Neural progenitor cell (in vitro differentiated cells): ENCODE data around the gene SPATA16. TPM values are rescaled to one million over a fixed set of nuclear protein-coding genes. Genes with fewer than 3 reads are reported as not detected.

Experiments used
- DNase-seq: peaks from one replicate; pipeline ENCODE4 v3.0.0-alpha.2; 2016; ENCODE audit warnings: low spot score
- H2AFZ ChIP-seq: fragments of 200-600 bp; sonication (generic); replicated peaks from 2 replicates; pipeline ENCODE4 v1.6.1; 2016; ENCODE audit warnings: antibody characterized with exemption
- H3F3A ChIP-seq: fragments of 200-600 bp; sonication (generic); 2 replicates; pipeline ENCODE4 v1.6.1; 2016; ENCODE audit warnings: antibody characterized with exemption, low read depth
- H3K27ac ChIP-seq: fragments of 200-600 bp; sonication (generic); 2 replicates; pipeline ENCODE4 v1.5.1; 2016; ENCODE audit warnings: mild to moderate bottlenecking
- H3K27me3 ChIP-seq: fragments of 200-600 bp; sonication (generic); 2 replicates; pipeline ENCODE4 v1.6.1; 2016; ENCODE audit warnings: mild to moderate bottlenecking, moderate library complexity
- H3K36me3 ChIP-seq: fragments of 200-600 bp; sonication (generic); 2 replicates; pipeline ENCODE4 v1.5.1; 2016
- H3K4me1 ChIP-seq: fragments of 200-600 bp; sonication (generic); 2 replicates; pipeline ENCODE4 v1.6.1; 2016; ENCODE audit warnings: mixed run types
- H3K4me2 ChIP-seq: fragments of 200-600 bp; sonication (generic); 2 replicates; pipeline ENCODE4 v1.6.1; 2016
- H3K4me3 ChIP-seq: fragments of 200-600 bp; sonication (generic); 2 replicates; pipeline ENCODE4 v1.5.1; 2016
- H3K79me2 ChIP-seq: fragments of 200-600 bp; sonication (generic); 2 replicates; pipeline ENCODE4 v1.6.1; 2016; ENCODE audit warnings: low read depth
- H3K9ac ChIP-seq: fragments of 200-600 bp; sonication (generic); 2 replicates; pipeline ENCODE4 v1.6.1; 2016
- H3K9me3 ChIP-seq: fragments of 200-600 bp; sonication (generic); 2 replicates; pipeline ENCODE4 v1.5.1; 2016; ENCODE audit warnings: low read depth
- H4K20me1 ChIP-seq: fragments of 200-600 bp; sonication (generic); 2 replicates; pipeline ENCODE4 v1.6.1; 2016; ENCODE audit warnings: low read depth
- H3K27ac Mint-ChIP-seq: 3 replicates; pipeline ENCODE4 v1.8.0; 2021; ENCODE audit warnings: mixed read lengths
- H3K27me3 Mint-ChIP-seq: 2 replicates; pipeline ENCODE4 v1.8.0; 2022; ENCODE audit warnings: low read depth, mild to moderate bottlenecking, inconsistent platforms, moderate library complexity, mixed read lengths; ENCODE audit not compliant: insufficient read depth
- H3K36me3 Mint-ChIP-seq: 3 replicates; pipeline ENCODE4 v1.8.0; 2021; ENCODE audit warnings: mixed read lengths
- H3K4me1 Mint-ChIP-seq: 3 replicates; pipeline ENCODE4 v1.8.0; 2021; ENCODE audit warnings: mixed read lengths
- H3K4me3 Mint-ChIP-seq: 3 replicates; pipeline ENCODE4 v1.8.0; 2021; ENCODE audit warnings: mild to moderate bottlenecking, moderate library complexity, mixed read lengths
- H3K9me3 Mint-ChIP-seq: 3 replicates; pipeline ENCODE4 v1.8.0; 2020; ENCODE audit warnings: mixed read lengths
- EZH2 ChIP-seq: fragments of 200-600 bp; sonication (generic); IDR thresholded peaks from 2 replicates; pipeline ENCODE4 v1.6.1; 2017; ENCODE audit warnings: antibody characterized with exemption, mild to moderate bottlenecking, moderate library complexity
- EZH2phosphoT487 ChIP-seq: fragments of 200-600 bp; sonication (generic); IDR thresholded peaks from 2 replicates; pipeline ENCODE4 v1.6.1; 2017; ENCODE audit warnings: antibody characterized with exemption
- total RNA-seq: library from RNA; depleted of rRNA; stranded (reverse); fragments of >200 nt; gene quantifications from 2 replicates; pipeline ENCODE4 v1.2.3, GENCODE V29; 2015; ENCODE audit warnings: low replicate concordance
- TF ChIP-seq, protein P1 (sequence below): fragments of 200-600 bp; sonication (generic); IDR thresholded peaks from 2 replicates; pipeline ENCODE4 v1.5.1; 2017; ENCODE audit warnings: antibody characterized with exemption, mild to moderate bottlenecking

SPATA16 gene
- total RNA-seq, 1 donor from 2014 or later: not detected

DNA sequence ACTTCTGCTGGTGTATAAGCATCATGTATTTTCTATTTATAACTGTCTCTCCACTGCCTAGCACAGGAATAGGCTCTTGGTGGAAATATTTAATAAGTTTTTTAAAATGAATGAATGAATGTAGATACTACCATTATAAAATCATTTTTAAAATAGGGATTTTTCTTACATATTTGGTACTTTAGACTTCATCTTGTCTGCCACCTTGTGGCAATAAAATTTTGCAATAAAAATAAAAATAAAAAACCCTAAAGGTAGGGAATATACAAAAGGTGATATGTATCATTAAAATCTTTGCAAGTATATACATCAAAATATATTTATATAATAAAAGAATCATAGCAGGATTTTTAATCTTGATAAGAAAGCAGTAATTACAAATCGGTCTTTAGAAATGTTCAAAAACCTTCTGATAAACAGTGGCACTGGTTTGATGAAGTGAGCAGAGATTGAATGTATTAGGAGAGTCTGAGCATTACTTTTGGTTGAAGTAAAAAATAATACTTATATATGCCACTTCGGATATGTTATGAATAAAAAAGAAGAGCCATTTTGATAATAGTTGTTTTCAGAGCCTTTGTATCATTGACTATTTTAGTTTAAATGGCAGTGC is 95.2 kb downstream of the SPATA16 start:
- Mint-ChIP-seq H3K27me3 (no peaks in the 10 kb centered on the region), H3K4me1 (no peaks in the 10 kb centered on the region), H3K4me3 (no peak overlapping the region), H3K36me3 (no peaks in the 10 kb centered on the region), H3K9me3 (no peaks in the 10 kb centered on the region), H3K27ac (no peak overlapping the region)
- Histone ChIP-seq H3K27ac (no peak overlapping the region), H3K36me3 (no peaks in the 10 kb centered on the region), H3K4me1 (no peaks in the 10 kb centered on the region), H3K79me2 (no peaks in the 10 kb centered on the region), H4K20me1 (no peaks in the 10 kb centered on the region), H2AFZ (no peak overlapping the region), H3K4me2 (no peak overlapping the region), H3K27me3 (no peaks in the 10 kb centered on the region), H3F3A (no peaks in the 10 kb centered on the region), H3K4me3 (no peak overlapping the region), H3K9ac (no peak overlapping the region), H3K9me3 (no peaks in the 10 kb centered on the region)
- TF ChIP-seq EZH2: no peak
- TF ChIP-seq, protein P1, sequence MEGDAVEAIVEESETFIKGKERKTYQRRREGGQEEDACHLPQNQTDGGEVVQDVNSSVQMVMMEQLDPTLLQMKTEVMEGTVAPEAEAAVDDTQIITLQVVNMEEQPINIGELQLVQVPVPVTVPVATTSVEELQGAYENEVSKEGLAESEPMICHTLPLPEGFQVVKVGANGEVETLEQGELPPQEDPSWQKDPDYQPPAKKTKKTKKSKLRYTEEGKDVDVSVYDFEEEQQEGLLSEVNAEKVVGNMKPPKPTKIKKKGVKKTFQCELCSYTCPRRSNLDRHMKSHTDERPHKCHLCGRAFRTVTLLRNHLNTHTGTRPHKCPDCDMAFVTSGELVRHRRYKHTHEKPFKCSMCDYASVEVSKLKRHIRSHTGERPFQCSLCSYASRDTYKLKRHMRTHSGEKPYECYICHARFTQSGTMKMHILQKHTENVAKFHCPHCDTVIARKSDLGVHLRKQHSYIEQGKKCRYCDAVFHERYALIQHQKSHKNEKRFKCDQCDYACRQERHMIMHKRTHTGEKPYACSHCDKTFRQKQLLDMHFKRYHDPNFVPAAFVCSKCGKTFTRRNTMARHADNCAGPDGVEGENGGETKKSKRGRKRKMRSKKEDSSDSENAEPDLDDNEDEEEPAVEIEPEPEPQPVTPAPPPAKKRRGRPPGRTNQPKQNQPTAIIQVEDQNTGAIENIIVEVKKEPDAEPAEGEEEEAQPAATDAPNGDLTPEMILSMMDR: peak; percentile 53
- no peak for DNase-seq

DNA sequence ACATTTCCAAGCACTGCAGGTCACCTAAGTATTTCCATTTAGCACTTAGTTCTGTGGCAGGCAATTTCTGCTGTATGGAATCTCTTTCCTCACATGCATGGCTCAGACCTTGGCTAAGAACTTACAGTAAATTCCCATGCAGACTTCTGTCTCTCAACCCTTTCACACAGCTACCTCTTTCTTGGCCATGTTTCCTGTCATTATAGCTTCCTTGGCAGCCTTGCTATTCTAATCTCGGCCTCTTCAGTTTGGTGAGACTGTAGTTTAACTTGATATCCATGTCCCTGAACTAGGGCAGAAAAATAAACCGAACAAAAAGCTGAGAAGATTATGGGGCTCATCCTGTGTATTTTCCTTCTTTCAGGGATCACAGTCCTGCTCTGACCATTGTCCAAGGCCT is 96.0 kb downstream of the SPATA16 start:
- no peaks in the 10 kb centered on the region for H3K27me3 ChIP-seq
- no peak overlapping the region for H3K4me3 ChIP-seq
- Mint-ChIP-seq H3K27ac (no peak overlapping the region), H3K4me1 (no peaks in the 10 kb centered on the region), H3K36me3 (no peaks in the 10 kb centered on the region), H3K4me3 (no peak overlapping the region), H3K27me3 (no peaks in the 10 kb centered on the region), H3K9me3 (no peaks in the 10 kb centered on the region)
- H3K4me1 ChIP-seq: no peaks in the 10 kb centered on the region
- no peak for DNase-seq
- H2AFZ ChIP-seq: no peak overlapping the region
- no peaks in the 10 kb centered on the region for H4K20me1 ChIP-seq
- H3K27ac ChIP-seq: no peak overlapping the region
- no peak overlapping the region for H3K4me2 ChIP-seq
- H3K36me3 ChIP-seq: no peaks in the 10 kb centered on the region
- H3F3A ChIP-seq: no peaks in the 10 kb centered on the region
- no peaks in the 10 kb centered on the region for H3K79me2 ChIP-seq
- TF ChIP-seq EZH2phosphoT487: no peak
- TF ChIP-seq, protein P1: no peak
- no peak for TF ChIP-seq EZH2
- no peak overlapping the region for H3K9ac ChIP-seq
- H3K9me3 ChIP-seq: no peaks in the 10 kb centered on the region

DNA sequence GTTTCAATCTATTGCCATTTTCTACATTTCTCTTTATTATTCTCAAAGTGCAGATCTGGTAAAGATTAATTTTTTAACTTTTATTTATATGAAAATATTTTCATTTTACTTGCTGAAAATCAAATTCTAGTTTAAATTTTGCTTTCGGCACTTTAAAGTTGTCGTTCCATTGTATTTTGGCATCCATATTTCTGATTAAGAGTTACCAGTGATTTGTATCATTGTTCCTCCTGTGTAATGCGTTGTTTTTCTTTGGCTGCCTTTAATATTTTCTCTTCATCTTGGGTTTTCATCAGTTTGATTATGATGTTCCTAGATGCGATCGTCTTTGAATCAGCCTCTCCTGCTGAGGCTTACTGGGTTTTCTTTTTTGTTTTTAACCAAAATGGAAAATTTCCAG is 97.3 kb downstream of the SPATA16 start:
- H3K4me1 Mint-ChIP-seq: no peaks in the 10 kb centered on the region
- H3F3A ChIP-seq: no peaks in the 10 kb centered on the region
- no peak overlapping the region for H2AFZ ChIP-seq
- H3K79me2 ChIP-seq: no peaks in the 10 kb centered on the region
- no peak overlapping the region for H3K9ac ChIP-seq
- DNase-seq: no peak
- H3K27me3 Mint-ChIP-seq: no peaks in the 10 kb centered on the region
- no peaks in the 10 kb centered on the region for H3K36me3 ChIP-seq
- TF ChIP-seq, protein P1: no peak
- TF ChIP-seq EZH2phosphoT487 (no peak), EZH2 (no peak)
- no peaks in the 10 kb centered on the region for H3K9me3 Mint-ChIP-seq
- H3K27ac Mint-ChIP-seq: no peak overlapping the region
- H3K27me3 ChIP-seq: no peaks in the 10 kb centered on the region
- no peaks in the 10 kb centered on the region for H3K36me3 Mint-ChIP-seq
- H3K9me3 ChIP-seq: no peaks in the 10 kb centered on the region
- no peak overlapping the region for H3K27ac ChIP-seq
- no peak overlapping the region for H3K4me3 ChIP-seq
- no peaks in the 10 kb centered on the region for H3K4me1 ChIP-seq
- no peaks in the 10 kb centered on the region for H4K20me1 ChIP-seq
- H3K4me3 Mint-ChIP-seq: no peak overlapping the region
- no peak overlapping the region for H3K4me2 ChIP-seq
